Measurements from ENCODE around the gene RUBCN.
"Not testable (repeated sequence)": the region's sequence is repeated elsewhere in the genome, so short reads cannot be mapped to it uniquely, and the experiment has no call there.

The RUBCN gene

GRCh38 chr3:197658706-197659105 is 78.0 kb downstream of the RUBCN start:
- not testable (repeated sequence) for DNase-seq (ENCODE audit: low read depth in 2 of 2)

GRCh38 chr3:197657541-197658292 is 79.0 kb downstream of the RUBCN start:
- not testable (repeated sequence) for DNase-seq (ENCODE audit: low read depth in 2 of 2)

- not testable (repeated sequence) for DNase-seq (ENCODE audit: low read depth in 2 of 2)
Measured at GRCh38 chr3:197656960-197657359, 79.7 kb downstream of the RUBCN start.

GRCh38 chr3:197656129-197656528 is 80.6 kb downstream of the RUBCN start:
- DNase-seq (ENCODE audit: low read depth in 2 of 2), result not testable (repeated sequence)

GRCh38 chr3:197654998-197655330 is 81.7 kb downstream of the RUBCN start:
- not testable (repeated sequence) for DNase-seq (ENCODE audit: low read depth in 2 of 2)

- peak; percentile 16 to 22 for DNase-seq (ENCODE audit: low read depth in 2 of 2)
Measured at GRCh38 chr3:197654090-197654997, 82.4 kb downstream of the RUBCN start.

GRCh38 chr3:197652860-197653259 is 83.8 kb downstream of the RUBCN start:
- not testable (repeated sequence) for DNase-seq (ENCODE audit: low read depth in 2 of 2)

GRCh38 chr3:197647649-197648048 is 89.1 kb downstream of the RUBCN start:
- not testable (repeated sequence) for DNase-seq (ENCODE audit: low read depth in 2 of 2)

- not testable (repeated sequence) for DNase-seq (ENCODE audit: low read depth in 2 of 2)
Measured at GRCh38 chr3:197647191-197647590, 89.5 kb downstream of the RUBCN start.

- not testable (repeated sequence) for DNase-seq (ENCODE audit: low read depth in 2 of 2)
Measured at GRCh38 chr3:197646294-197646693, 90.4 kb downstream of the RUBCN start.

GRCh38 chr3:197637556-197637955 is 99.1 kb downstream of the RUBCN start:
- DNase-seq (ENCODE audit: low read depth in 2 of 2), result not testable (repeated sequence)

GRCh38 chr3:197631989-197632388 is 104.7 kb downstream of the RUBCN start:
- not testable (repeated sequence) for DNase-seq (ENCODE audit: low read depth in 2 of 2)

- DNase-seq (ENCODE audit: low read depth in 2 of 2), result not testable (repeated sequence)
Measured at GRCh38 chr3:197630766-197631165, 105.9 kb downstream of the RUBCN start.

- DNase-seq (ENCODE audit: low read depth in 2 of 2), result not testable (repeated sequence)
Measured at GRCh38 chr3:197629286-197629685, 107.4 kb downstream of the RUBCN start.

- DNase-seq (ENCODE audit: low read depth in 2 of 2), result peak; percentile 83 to 86
Measured at GRCh38 chr3:197627772-197628523, 108.8 kb downstream of the RUBCN start.

- not testable (repeated sequence) for DNase-seq (ENCODE audit: low read depth in 2 of 2)
Measured at GRCh38 chr3:197627158-197627771, 109.4 kb downstream of the RUBCN start.

GRCh38 chr3:197626404-197627157 is 110.1 kb downstream of the RUBCN start:
- DNase-seq (ENCODE audit: low read depth in 2 of 2), result not testable (repeated sequence)

GRCh38 chr3:197621478-197621877 is 115.2 kb downstream of the RUBCN start:
- DNase-seq (ENCODE audit: low read depth in 2 of 2), result not testable (repeated sequence)
